HepG2 (cell line): Measurements from ENCODE around the gene ZBTB48. TPM values are rescaled to one million over a fixed set of nuclear protein-coding genes. Genes with fewer than 3 reads are reported as not detected.
A peak's percentile ranks its signal among the peaks of the same experiment; 100 is the strongest.

Source experiments
- CBX2 ChIP-seq, 2 experiments: fragments of 200-600 bp in 1 of 2; sonication (generic); formaldehyde crosslinking in 1 of 2; IDR thresholded peaks; 2 replicates each; pipeline versions ENCODE4 v1.7.0 to v1.8.1; 2018 to 2022; ENCODE audit warnings: low read depth in 2 of 2, low read length in 1 of 2, mild to moderate bottlenecking in 1 of 2, missing genetic modification reagents in 1 of 2
- CREB3 ChIP-seq: sonication (generic); formaldehyde crosslinking; IDR thresholded peaks from 2 replicates; pipeline ENCODE4 v1.5.0; 2020; ENCODE audit warnings: missing genetic modification reagents
- E2F1 ChIP-seq: sonication (generic); formaldehyde crosslinking; IDR thresholded peaks from 2 replicates; pipeline ENCODE4 v1.5.0; 2020; ENCODE audit warnings: missing genetic modification reagents
- ELF4 ChIP-seq: sonication (generic); formaldehyde crosslinking; IDR thresholded peaks from 2 replicates; pipeline ENCODE4 v1.5.0; 2020; ENCODE audit warnings: missing genetic modification reagents, mild to moderate bottlenecking, moderate library complexity, borderline replicate concordance
- FOXO4 ChIP-seq: sonication (generic); formaldehyde crosslinking; conservative IDR thresholded peaks from 2 replicates; pipeline ENCODE4 v1.8.1; 2023; ENCODE audit warnings: missing genetic modification reagents
- FUBP1 ChIP-seq: sonication (generic); formaldehyde crosslinking; IDR thresholded peaks from 2 replicates; pipeline ENCODE4 v1.5.1; 2020; ENCODE audit warnings: missing genetic modification reagents, mild to moderate bottlenecking, borderline replicate concordance
- GATA4 ChIP-seq: sonication (generic); IDR thresholded peaks from 2 replicates; pipeline ENCODE4 v1.6.1; 2016; ENCODE audit warnings: antibody characterized with exemption, low read depth, borderline replicate concordance
- HES4 ChIP-seq: sonication (generic); formaldehyde crosslinking; IDR thresholded peaks from 2 replicates; pipeline ENCODE4 v1.9.0; 2021; ENCODE audit warnings: mild to moderate bottlenecking, missing genetic modification reagents, borderline replicate concordance
- MXD3 ChIP-seq: IDR thresholded peaks from 2 replicates; pipeline ENCODE4 v1.6.1; 2016; ENCODE audit warnings: mild to moderate bottlenecking, missing biosample characterization, missing genetic modification reagents
- NKX3-1 ChIP-seq: sonication (generic); formaldehyde crosslinking; IDR thresholded peaks from 2 replicates; pipeline ENCODE4 v1.5.0; 2020; ENCODE audit warnings: missing genetic modification reagents
- RARG ChIP-seq: sonication (generic); formaldehyde crosslinking; IDR thresholded peaks from 2 replicates; pipeline ENCODE4 v1.4.0; 2020; ENCODE audit warnings: low read depth, mild to moderate bottlenecking, missing genetic modification reagents
- SAFB2 ChIP-seq: sonication (generic); formaldehyde crosslinking; IDR thresholded peaks from 2 replicates; pipeline ENCODE4 v1.5.1; 2020; ENCODE audit warnings: missing genetic modification reagents, low read depth, mild to moderate bottlenecking, borderline replicate concordance
- SETDB1 ChIP-seq: sonication (generic); formaldehyde crosslinking; IDR thresholded peaks from 2 replicates; pipeline ENCODE4 v1.5.1; 2020; ENCODE audit warnings: missing genetic modification reagents, mild to moderate bottlenecking, borderline replicate concordance
- SOX5 ChIP-seq: IDR thresholded peaks from 2 replicates; pipeline ENCODE4 v1.6.1; 2016; ENCODE audit warnings: borderline replicate concordance
- SOX6 ChIP-seq, 2 experiments: fragments of 450-650 bp in 1 of 2; sonication (generic) in 1 of 2; formaldehyde crosslinking in 1 of 2; IDR thresholded peaks; 2 replicates each; pipeline versions ENCODE4 v1.4.0 to v1.6.1; 2017 to 2020; ENCODE audit warnings: antibody characterized with exemption in 1 of 2, mild to moderate bottlenecking in 1 of 2, missing genetic modification reagents in 1 of 2
- THAP11 ChIP-seq: IDR thresholded peaks from 2 replicates; pipeline ENCODE4 v1.6.1; 2016; ENCODE audit warnings: missing biosample characterization, missing genetic modification reagents
- TSC22D2 ChIP-seq: sonication (generic); formaldehyde crosslinking; IDR thresholded peaks from 2 replicates; pipeline ENCODE4 v1.5.1; 2020; ENCODE audit warnings: missing genetic modification reagents, mild to moderate bottlenecking, borderline replicate concordance
- UBTF ChIP-seq: sonication (generic); formaldehyde crosslinking; IDR thresholded peaks from 2 replicates; pipeline ENCODE4 v1.4.0; 2020; ENCODE audit warnings: mild to moderate bottlenecking, missing genetic modification reagents
- YY1 ChIP-seq: IDR thresholded peaks from 2 replicates; pipeline ENCODE4 v1.6.1; 2011; ENCODE audit warnings: low read length, low read depth, moderate library complexity, mild to moderate bottlenecking; ENCODE audit not compliant: insufficient read depth, insufficient replicate concordance
- ZKSCAN5 ChIP-seq: sonication (generic); formaldehyde crosslinking; IDR thresholded peaks from 2 replicates; pipeline ENCODE4 v1.5.1; 2020; ENCODE audit warnings: mild to moderate bottlenecking, missing genetic modification reagents
- polyA plus RNA-seq, 8 experiments: library from polyadenylated mRNA; depleted of rRNA in 3 of 8; stranded (reverse) in 7 of 8; unstranded in 1 of 8; fragments of >200 nt; fragmentation: Illumina TruSeq in 4 of 8; extraction: Trizol in 4 of 8; gene quantifications; 2 replicates each; pipeline versions ENCODE4 v1.2.1 to v1.2.3, GENCODE V29; 2011 to 2016; ENCODE audit warnings: low read depth in 4 of 8, missing spikeins in 1 of 8, mixed read lengths in 1 of 8; ENCODE audit not compliant: insufficient read depth in 1 of 8
- total RNA-seq, 5 experiments: library from RNA; depleted of rRNA; stranded (reverse); fragments of >200 nt; fragmentation: Illumina TruSeq; extraction: Trizol; gene quantifications; 2 replicates each; pipeline ENCODE4 v1.2.3, GENCODE V29; 2016; ENCODE audit warnings: low read depth in 1 of 5

Gene ZBTB48
- total and polyA plus RNA-seq, 2 of the 13 experiments (the other 11 are each of a cell fraction or from before 2014, with no cell fraction given) = 13.0 to 17.1 TPM

- no peak for TF ChIP-seq ELF4 (CRISPR knock-in tag)
- no peak for TF ChIP-seq SETDB1 (CRISPR knock-in tag)
- TF ChIP-seq GATA4 = 0 out of 2 replicates have a peak, but pooled peaks have one; percentile 53
- 0 out of 2 replicates have a peak, but pooled peaks have one; percentile 8 for TF ChIP-seq FOXO4
- peak; percentile 22 for TF ChIP-seq HES4 (CRISPR knock-in tag)
- TF ChIP-seq SOX5 = no peak
- no peak for TF ChIP-seq CBX2 (IDR thresholded peaks at IDR 0.05; ENCODE audit: low read depth, low read length)
- no peak for TF ChIP-seq CBX2 (CRISPR knock-in tag; IDR thresholded peaks at IDR 0.05; ENCODE audit: low read depth)
- TF ChIP-seq THAP11 (CRISPR knock-in tag) = peak; percentile 58
- no peak for TF ChIP-seq TSC22D2 (CRISPR knock-in tag)
- peak; percentile 16; the same call in 1 of the 2 replicates for TF ChIP-seq UBTF (CRISPR knock-in tag)
- TF ChIP-seq SAFB2 (CRISPR knock-in tag) = 0 out of 2 replicates have a peak, but pooled peaks have one; percentile 81
- TF ChIP-seq FUBP1 (CRISPR knock-in tag) = no peak
- TF ChIP-seq ZKSCAN5 (CRISPR knock-in tag) = no peak
- no peak for TF ChIP-seq CREB3
- no peak; the same call in 1 of the 2 replicates for TF ChIP-seq E2F1 (CRISPR knock-in tag)
- TF ChIP-seq SOX6 (IDR thresholded peaks at IDR 0.05) = no peak
- no peak for TF ChIP-seq SOX6 (CRISPR knock-in tag; IDR thresholded peaks at IDR 0.05)
- peak; percentile 74 for TF ChIP-seq YY1
- TF ChIP-seq NKX3-1 (CRISPR knock-in tag) = peak; percentile 7; the same call in 1 of the 2 replicates
- TF ChIP-seq MXD3 (CRISPR knock-in tag) = peak; percentile 74; the same call in 1 of the 2 replicates
- TF ChIP-seq RARG (CRISPR knock-in tag) = no peak
These were observed 23.0 kb downstream of the ZBTB48 start, which contains the start of gene KLHL21 (continued) for GRCh38 chr1:6602669-6603237.
